Measurements from ENCODE around the gene VPS45. TPM values are rescaled to one million over a fixed set of nuclear protein-coding genes. Genes with fewer than 3 reads are reported as not detected.
A peak's percentile ranks its signal among the peaks of the same experiment; 100 is the strongest.

The VPS45 gene
- total RNA-seq, 1 donor from 2014 or later = 48.9 TPM

- DNase-seq = peak; percentile 62
- intact Hi-C loops (cut with DNase I) = loop anchor here (10.0 kb wide), 2 partner anchors 46 to 84 kb away; partner anchors contain the start of gene ANP32E
- peak; percentile 19 for ATAC-seq (ENCODE audit: poor library complexity)
Measured at GRCh38 chr1:150150133-150151021, 82.8 kb downstream of the VPS45 start.

DNA sequence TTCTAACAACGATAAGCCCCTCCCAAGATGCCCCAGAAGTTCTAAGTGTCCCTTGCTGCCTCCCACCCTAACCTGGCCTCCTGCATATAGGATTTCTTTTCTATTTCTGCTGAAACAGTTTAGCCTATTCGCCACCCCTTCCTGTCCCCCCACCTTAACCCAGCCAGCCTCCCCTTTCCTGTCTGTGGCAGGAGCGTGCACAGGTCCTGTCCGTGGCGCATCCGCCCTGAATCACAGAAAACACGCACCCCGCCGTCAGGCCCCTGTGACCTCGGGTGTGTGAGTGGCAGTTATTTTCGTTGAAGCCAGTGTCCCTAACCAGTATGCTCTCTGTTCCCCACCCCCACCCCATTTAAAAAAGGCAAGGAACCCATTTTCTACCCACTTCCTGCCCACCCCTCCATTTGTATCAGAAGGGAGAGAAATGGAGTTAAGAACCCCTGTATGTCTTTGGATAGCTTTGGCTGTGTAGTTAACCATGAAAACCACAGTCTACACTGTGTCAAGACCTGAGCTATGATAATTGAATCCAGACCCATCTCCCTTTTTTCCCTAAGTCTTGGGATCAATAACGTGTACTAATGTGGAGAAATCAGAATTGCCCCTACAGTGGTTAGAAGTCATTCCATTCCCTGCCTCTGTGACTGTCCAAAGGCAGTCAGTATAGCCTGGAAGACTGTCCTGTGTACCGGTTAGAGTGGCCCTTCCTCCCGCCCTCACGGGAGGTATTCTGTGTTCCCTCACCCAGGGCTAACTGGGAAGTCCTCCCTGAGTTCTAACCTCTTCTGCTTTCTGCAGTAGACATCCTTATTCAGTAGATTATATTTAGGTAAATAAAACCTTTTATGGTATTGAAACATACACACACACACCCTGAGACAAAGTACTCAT, 84.0 kb downstream of the VPS45 start:
- intact Hi-C loops (cut with DNase I) = loop anchor here (10.0 kb wide), 2 partner anchors 47 to 83 kb away; partner anchors contain the start of gene ANP32E
- DNase-seq = no peak
- ATAC-seq (ENCODE audit: poor library complexity) = peak; percentile 16

- ATAC-seq (ENCODE audit: poor library complexity) (no peak), DNase-seq (no peak)
Measured at GRCh38 chr1:150152182-150152536, 84.6 kb downstream of the VPS45 start.

GRCh38 chr1:150152772-150153456, 85.3 kb downstream of the VPS45 start:
- intact Hi-C loops (cut with DNase I) = loop anchor here (10.0 kb wide), 2 partner anchors 48 to 82 kb away; partner anchors contain the start of gene ANP32E
- ATAC-seq (ENCODE audit: poor library complexity) (peak; percentile 22), DNase-seq (no peak)

More at GRCh38 chr1:150152182-150152536, 84.6 kb downstream of the VPS45 start:
- intact Hi-C loops (cut with DNase I) = loop anchor here (10.0 kb wide), 2 partner anchors 47 to 83 kb away; partner anchors contain the start of gene ANP32E

DNA sequence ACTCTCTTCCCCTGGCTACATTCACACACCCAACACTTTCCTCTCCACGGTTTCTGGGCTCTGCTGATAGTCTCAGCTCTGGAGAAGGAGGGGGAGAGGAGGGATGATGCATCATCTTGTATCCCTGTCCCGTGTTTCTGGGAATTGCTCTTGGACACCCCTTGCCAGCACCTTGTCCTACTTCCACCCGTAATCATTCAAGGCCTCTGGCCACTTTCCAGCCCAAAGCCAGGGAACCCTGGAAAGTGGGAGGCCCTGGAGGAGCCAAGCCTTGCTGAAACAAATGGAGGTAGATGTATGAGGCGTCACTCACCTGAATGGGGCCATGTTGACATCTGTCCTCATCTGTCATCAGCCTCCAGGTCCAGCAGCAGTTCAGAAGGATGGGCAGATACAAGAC, 86.6 kb downstream of the VPS45 start:
- DNase-seq (no peak), ATAC-seq (ENCODE audit: poor library complexity) (no peak)
- intact Hi-C loops (cut with DNase I) = loop anchor here (10.0 kb wide), 2 partner anchors 49 to 81 kb away; partner anchors contain the start of gene ANP32E

DNA sequence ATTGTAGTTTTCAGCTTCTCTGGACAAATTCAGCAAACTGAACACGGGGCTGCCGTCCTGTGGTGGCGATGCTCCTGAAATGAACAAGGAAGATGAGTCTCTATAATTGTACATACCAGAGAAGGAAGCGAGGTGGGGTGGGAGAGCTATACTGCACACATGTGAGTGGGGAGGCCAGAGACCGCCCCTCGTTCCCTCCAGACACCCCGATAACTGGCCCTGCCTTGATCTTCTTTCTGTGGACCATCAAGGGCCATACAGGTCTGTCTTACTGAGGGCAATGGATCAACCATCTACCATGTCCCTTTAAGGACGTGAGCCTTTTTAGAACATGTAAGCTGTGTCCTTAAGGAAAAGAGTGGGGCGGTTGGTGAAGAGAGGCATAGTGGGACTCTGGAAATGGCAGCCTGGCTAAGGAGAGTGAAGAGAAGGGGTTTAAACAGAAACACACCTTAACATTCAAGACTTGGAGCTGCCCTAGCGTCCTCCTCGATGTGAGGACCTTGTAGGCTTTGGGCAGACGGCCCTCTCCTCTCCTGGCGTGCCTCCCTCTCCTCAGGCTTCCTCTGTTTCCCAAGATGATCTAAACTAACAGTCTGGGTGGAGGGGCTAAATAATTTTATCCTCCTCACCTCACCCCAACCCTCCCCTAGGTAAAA, 88.0 kb downstream of the VPS45 start:
- ATAC-seq (ENCODE audit: poor library complexity) (no peak), DNase-seq (no peak)
- intact Hi-C loops (cut with DNase I) = loop anchor here (10.0 kb wide), 2 partner anchors 51 to 79 kb away; partner anchors contain the start of gene ANP32E

GRCh38 chr1:150156868-150157603, 89.5 kb downstream of the VPS45 start:
- no peak for ATAC-seq (ENCODE audit: poor library complexity)
- intact Hi-C loops (cut with DNase I) = loop anchor here (10.0 kb wide), 2 partner anchors 52 to 78 kb away; partner anchors contain the start of gene ANP32E

DNA sequence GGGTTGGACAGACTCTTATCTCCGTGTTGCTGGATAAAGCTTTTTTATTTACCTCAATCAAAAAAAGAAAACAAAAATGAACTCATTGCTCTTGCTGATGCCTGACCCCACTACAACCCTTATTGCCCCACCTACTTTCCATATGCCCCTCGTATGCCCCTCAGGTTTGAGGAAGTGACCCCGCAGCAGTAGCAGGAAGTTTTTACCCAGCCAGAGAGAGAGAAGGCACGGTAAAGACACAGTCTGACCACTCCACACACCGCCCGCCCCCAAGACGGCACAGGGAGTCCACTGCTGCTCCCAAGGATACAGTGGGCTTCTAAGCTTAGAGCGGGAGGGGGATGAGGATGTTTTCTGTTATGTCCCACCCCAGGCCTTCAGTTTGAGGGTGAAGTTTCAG, 92.0 kb downstream of the VPS45 start:
- no peak for ATAC-seq (ENCODE audit: poor library complexity)
- intact Hi-C loops (cut with DNase I) = loop anchor here (10.0 kb wide), 2 partner anchors 55 to 75 kb away; partner anchors contain the start of gene ANP32E
- DNase-seq = no peak

More at GRCh38 chr1:150156868-150157603, 89.5 kb downstream of the VPS45 start:
- no peak for DNase-seq

- intact Hi-C loops (cut with DNase I) = no loop called here
- no peak for ATAC-seq (ENCODE audit: poor library complexity)
- no peak for DNase-seq
Measured at GRCh38 chr1:150160964-150161621, 93.5 kb downstream of the VPS45 start.

DNA sequence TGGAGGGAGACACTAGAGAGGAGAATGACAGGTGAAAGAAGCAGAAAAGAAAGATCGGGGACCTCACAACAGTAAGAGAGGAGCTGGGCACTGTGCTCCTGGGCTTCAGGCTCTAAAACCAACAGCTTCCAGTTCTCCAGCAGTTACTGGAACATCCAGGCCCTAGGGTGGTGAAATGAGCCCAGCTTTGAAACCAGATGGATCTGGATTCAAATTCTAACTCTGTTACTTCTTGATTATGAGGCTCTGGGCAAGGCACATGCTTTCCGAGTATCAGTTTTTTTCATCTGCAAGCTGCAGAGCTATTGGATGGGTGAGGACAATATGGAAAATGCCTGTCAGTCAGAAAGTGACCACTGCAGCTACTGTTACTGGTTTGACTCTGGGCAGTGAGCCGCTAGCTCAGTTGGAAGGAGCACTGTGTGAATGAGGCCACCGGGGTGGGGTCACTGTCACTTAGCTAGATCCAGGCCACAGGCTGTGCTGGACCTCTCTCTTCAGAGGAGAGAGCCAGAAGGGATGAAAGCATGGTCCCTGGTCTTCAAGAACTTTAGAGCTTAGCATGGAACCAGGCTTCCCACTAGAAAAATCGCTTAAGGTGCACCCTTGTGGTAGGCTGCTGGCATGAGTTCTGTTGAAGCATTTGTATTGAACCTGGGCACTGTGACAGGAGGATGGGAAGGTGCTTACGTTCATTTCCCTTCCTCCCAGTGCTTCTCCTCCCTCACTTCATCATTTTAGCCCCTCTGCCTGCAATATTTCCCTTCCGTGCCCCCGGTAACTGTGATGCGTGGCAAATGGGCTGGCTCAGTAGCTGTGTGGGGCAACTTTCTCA, 94.4 kb downstream of the VPS45 start:
- DNase-seq (no peak), ATAC-seq (ENCODE audit: poor library complexity) (no peak)
- intact Hi-C loops (cut with DNase I) = no loop called here

GRCh38 chr1:150162582-150162861, 94.9 kb downstream of the VPS45 start:
- no peak for DNase-seq

GRCh38 chr1:150162862-150163706, 95.5 kb downstream of the VPS45 start:
- ATAC-seq (ENCODE audit: poor library complexity) = peak; percentile 88
- intact Hi-C loops (cut with DNase I) = no loop called here
- DNase-seq = peak; percentile 89

More at GRCh38 chr1:150162582-150162861, 94.9 kb downstream of the VPS45 start:
- intact Hi-C loops (cut with DNase I) = no loop called here
- peak; percentile 1 for ATAC-seq (ENCODE audit: poor library complexity)

GRCh38 chr1:150164224-150164623, 96.6 kb downstream of the VPS45 start:
- DNase-seq = peak; percentile 71
- intact Hi-C loops (cut with DNase I) = no loop called here
- ATAC-seq (ENCODE audit: poor library complexity) = peak; percentile 15

DNA sequence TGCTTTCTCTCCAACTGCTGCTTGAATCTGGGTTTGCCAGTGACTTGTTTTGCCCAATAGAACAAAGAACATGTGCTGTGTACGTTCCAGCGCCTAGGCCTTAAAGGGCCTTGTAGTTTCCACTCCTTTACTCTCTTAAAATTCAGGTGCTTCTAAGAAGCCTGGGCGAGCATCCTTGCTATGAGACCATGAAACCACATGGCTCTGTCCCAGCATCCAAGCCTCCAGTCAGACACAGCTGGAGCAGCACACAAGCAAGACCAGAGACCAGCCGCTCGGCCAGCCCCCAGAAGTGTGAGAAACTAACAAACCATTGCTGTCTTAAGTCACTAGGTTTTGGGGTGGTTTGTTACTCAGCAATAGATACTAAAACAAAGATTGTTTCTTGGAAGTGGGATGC, 97.2 kb downstream of the VPS45 start:
- DNase-seq = no peak
- intact Hi-C loops (cut with DNase I) = loop anchor here (5.0 kb wide), 2 partner anchors 92 to 202 kb away; no protein-coding TSS in a partner anchor
- ATAC-seq (ENCODE audit: poor library complexity) = no peak

All from Right ventricle myocardium superior (tissue), 1 donor.